ENCODE data around the gene DLG3. TPM values are rescaled to one million over a fixed set of nuclear protein-coding genes. Genes with fewer than 3 reads are reported as not detected.

Gene DLG3
- total and polyA plus RNA-seq, 2 of the 8 experiments (the other 6 are each of a cell fraction or from before 2014, with no cell fraction given): 29.2 to 63.8 TPM

- TF ChIP-seq BCL11A (IDR thresholded peaks at IDR 0.05; ENCODE audit: low read depth in 2 of 2, low read length in 2 of 2): no peak
- TF ChIP-seq TAF1 (IDR thresholded peaks at IDR 0.05; ENCODE audit: low read depth, low read length): no peak
- TF ChIP-seq PHF8 (conservative IDR thresholded peaks at IDR 0.05; ENCODE audit: low read depth, low read length): no peak
Measured at GRCh38 chrX:70411475-70411874, 33.2 kb upstream of the DLG3 start (continued).
